UCSD-AML1 (cell line): ENCODE measurements around the gene ANKRD65.
A peak's percentile ranks its signal among the peaks of the same experiment; 100 is the strongest.
"Not testable (repeated sequence)": the region's sequence is repeated elsewhere in the genome, so short reads cannot be mapped to it uniquely, and the experiment has no call there.

Source experiments
- DNase-seq: peaks from one replicate; lab custom pipeline; 2025; ENCODE audit not compliant: unreplicated experiment; lab: John Stamatoyannopoulos, UW

The ANKRD65 gene

GRCh38 chr1:1418464-1419362, 2.4 kb downstream of the ANKRD65 start:
- no peak for DNase-seq

GRCh38 chr1:1417825-1418463, 3.1 kb downstream of the ANKRD65 start:
- not testable (repeated sequence) for DNase-seq

GRCh38 chr1:1417396-1417795, 3.7 kb downstream of the ANKRD65 start:
- DNase-seq, result not testable (repeated sequence)

- DNase-seq, result no peak
Observed at GRCh38 chr1:1415751-1416150, 5.3 kb downstream of the ANKRD65 start.

- DNase-seq, result not testable (repeated sequence)
Observed at GRCh38 chr1:1412311-1412902, 8.7 kb downstream of the ANKRD65 start.

GRCh38 chr1:1411626-1412025, 9.4 kb downstream of the ANKRD65 start:
- no peak for DNase-seq

GRCh38 chr1:1410238-1410637, 10.8 kb downstream of the ANKRD65 start:
- DNase-seq, result not testable (repeated sequence)

- peak; percentile 39 for DNase-seq
Observed at GRCh38 chr1:1407636-1408318, 13.3 kb downstream of the ANKRD65 start.

- peak; percentile 93 for DNase-seq
Observed at GRCh38 chr1:1406821-1407635, 14.0 kb downstream of the ANKRD65 start, which contains the start of gene MRPL20. TSS of gene MRPL20 (minus strand) at chr1:1407293. CDS start at chr1:1407217, 76 bp downstream.

GRCh38 chr1:1406101-1406820, 14.8 kb downstream of the ANKRD65 start:
- no peak for DNase-seq

- no peak for DNase-seq
Observed at GRCh38 chr1:1403653-1404052, 17.4 kb downstream of the ANKRD65 start.

- DNase-seq, result not testable (repeated sequence)
Observed at GRCh38 chr1:1402901-1403392, 18.1 kb downstream of the ANKRD65 start.

- DNase-seq, result peak; percentile 30
Observed at GRCh38 chr1:1402072-1402900, 18.8 kb downstream of the ANKRD65 start.

GRCh38 chr1:1401457-1402010, 19.5 kb downstream of the ANKRD65 start:
- no peak for DNase-seq

- DNase-seq, result no peak
Observed at GRCh38 chr1:1400576-1401456, 20.3 kb downstream of the ANKRD65 start.

GRCh38 chr1:1399872-1400575, 21.1 kb downstream of the ANKRD65 start:
- DNase-seq, result no peak
